Stimulated activated CD8-positive, alpha-beta memory T cell treated with anti-CD3 and anti-CD28 coated beads, Interleukin-12 subunit alpha, Interleukin-12 subunit beta, amount 100 ng/mL, for 1 hour (primary cell): Measurements from ENCODE around the gene FCMR.

ENCODE experiments used
- DNase-seq: peaks from one replicate; pipeline ENCODE4 v3.0.0-alpha.2; 2020; ENCODE audit warnings: low read depth

Gene FCMR

DNA sequence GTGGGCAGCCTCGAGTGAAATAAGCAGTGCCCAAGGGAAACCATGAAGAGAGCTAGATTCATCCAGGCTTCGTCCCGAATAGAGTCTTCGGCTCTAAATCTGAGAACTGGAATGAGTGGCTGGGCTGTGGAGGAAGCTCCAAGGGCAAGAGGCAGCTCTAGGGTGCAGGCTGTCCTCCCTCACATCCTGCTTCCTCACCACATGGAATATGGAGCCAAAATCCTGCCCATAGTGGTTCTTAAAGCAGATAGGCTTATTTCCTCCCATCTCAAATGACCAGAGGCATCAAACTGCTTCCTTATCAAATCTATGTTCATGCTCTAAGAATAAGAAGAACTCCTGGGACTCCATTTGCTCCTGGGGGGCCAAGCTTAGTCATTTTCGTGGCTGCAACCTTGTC lies 22.0 kb downstream of the FCMR start:
- no peak for DNase-seq

DNA sequence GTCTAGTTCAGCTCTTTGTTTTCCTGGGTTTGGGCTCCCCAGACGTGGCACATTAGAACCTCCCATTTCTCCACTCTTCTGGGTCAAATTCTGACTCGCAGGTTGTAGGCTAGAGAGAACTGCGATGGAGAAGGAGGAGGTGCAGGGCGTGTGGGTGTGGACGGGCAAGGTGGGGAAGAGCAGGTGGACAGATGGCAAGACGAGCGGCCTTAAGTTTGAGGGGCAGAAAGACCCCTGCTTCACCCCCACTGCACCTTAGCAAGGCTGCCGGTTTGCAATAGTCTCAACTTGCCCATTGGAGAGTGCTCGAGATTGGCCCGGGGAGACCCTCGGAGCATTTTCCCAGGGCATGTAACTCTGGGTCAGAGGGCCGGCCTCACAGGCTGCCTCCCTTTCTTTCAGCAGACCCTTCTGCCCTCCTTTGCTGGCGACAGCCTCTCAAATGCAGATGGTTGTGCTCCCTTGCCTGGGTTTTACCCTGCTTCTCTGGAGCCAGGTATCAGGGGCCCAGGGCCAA lies 22.8 kb downstream of the FCMR start:
- no peak for DNase-seq

GRCh38 chr1:206898089-206898914 lies 23.4 kb downstream of the FCMR start:
- DNase-seq, result no peak

DNA sequence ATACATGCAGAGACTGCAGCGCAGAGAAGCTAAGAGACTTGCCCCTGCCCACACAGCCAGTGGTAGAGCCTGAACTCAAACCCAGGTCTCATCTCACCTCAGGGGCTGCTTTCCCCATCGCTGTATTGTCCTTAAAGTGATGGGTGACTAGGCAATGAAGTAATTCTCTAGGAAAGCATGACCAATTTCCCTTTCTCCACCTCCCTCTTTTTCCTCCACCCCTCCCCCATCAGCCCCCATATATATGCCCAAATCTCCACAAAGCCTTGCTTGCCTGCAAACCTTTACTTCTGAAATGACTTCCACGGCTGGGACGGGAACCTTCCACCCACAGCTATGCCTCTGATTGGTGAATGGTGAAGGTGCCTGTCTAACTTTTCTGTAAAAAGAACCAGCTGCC lies 24.6 kb downstream of the FCMR start, which contains the start of gene IL24:
Gene IL24, plus strand, starts transcription at position 269 of the 400 bp plus-strand sequence. CDS start 390 bp downstream, outside the sequence.
- DNase-seq, result no peak

GRCh38 chr1:206896261-206896660 lies 25.5 kb downstream of the FCMR start:
- no peak for DNase-seq

GRCh38 chr1:206895837-206896242 lies 25.9 kb downstream of the FCMR start:
- no peak for DNase-seq

DNA sequence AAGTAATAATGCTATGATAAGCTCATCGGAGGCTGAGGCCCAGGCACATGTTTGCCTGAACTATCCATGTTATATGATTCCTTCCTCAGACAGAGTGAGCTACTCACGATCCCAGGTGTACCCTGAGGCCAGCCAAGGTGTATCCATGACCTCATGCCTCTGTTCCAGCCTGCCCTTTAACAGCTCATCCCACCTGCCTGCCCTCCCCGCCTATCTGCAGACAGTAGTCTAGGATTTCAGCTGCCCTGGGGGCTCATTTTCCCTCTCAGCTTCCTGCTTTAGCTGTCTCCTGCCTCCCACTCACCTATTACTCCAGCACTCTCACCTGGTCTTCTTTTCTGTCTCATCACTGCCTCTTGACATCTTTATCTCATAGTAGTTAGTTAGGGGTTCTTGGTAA lies 26.4 kb downstream of the FCMR start:
- no peak for DNase-seq

GRCh38 chr1:206893380-206893779 lies 28.4 kb downstream of the FCMR start:
- DNase-seq, result no peak

GRCh38 chr1:206892351-206892984 lies 29.3 kb downstream of the FCMR start:
- DNase-seq, result no peak

- no peak for DNase-seq
Observed at GRCh38 chr1:206891412-206891811, 30.3 kb downstream of the FCMR start.

DNA sequence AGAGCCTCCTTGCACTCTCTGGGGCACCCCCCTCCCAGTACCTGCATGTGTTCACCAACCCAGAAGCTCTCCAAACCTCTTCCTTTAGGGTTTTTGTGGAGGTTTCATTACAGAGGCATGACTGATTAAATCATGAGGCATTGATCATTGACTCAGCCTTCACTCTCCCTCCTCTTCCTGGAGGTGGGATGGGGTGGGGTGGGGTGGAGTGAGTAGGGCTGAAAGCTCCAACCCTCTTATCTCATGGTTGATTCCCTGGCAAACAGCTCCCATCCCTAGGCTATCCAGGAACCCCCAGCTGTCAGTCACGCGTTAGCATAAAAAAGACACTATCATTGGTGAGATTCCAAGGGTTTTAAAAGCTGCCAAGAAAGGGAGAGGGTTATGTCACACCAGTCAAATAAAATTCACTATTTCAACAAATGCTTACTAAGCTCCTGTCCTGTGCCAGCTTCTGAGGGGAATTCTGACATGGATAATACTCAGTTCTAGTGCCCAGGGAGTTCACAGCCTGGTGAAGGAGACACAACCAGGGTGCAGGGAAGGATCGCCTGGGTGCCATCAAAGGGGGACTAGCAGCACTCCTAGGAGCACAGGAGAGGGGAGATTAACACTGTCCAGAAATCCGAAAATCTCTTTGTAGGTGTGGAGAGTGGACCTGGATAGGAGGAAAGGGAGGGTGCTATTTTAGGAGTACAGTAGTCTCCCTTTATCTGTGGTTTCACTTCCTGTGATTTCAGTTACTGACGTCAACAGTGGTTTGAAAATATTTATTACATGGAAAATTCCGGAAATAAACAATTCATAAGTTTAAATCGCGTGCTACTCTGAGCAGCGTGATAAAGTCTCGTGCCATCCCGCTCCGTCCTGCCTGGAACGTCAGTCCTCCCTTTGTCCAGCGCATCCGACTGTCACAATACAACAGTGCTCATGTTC lies 31.3 kb downstream of the FCMR start:
- DNase-seq, result no peak

DNA sequence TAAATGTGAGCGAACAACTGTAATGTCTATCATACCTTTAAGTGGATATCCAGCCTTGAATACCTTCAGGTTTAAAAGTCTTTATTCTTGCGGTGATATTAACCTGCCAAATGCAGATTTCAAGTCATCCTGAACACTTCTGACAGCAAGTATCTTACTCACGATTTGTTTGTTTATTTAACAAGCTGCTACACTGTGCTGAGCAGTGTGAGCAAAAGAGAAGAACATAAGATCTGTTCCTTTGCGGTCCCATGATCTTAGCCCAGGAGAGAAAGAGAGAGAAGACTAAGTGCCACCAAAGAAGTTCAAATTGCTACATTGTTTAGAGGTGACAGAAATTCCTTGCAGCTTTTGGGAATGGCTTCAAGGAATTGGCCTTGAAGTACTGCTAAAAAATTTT lies 34.0 kb downstream of the FCMR start:
- DNase-seq, result no peak

- DNase-seq, result no peak
Observed at GRCh38 chr1:206886831-206887230, 34.9 kb downstream of the FCMR start.

GRCh38 chr1:206885341-206886060 lies 36.2 kb downstream of the FCMR start:
- no peak for DNase-seq

GRCh38 chr1:206883876-206884275 lies 37.9 kb downstream of the FCMR start:
- no peak for DNase-seq

DNA sequence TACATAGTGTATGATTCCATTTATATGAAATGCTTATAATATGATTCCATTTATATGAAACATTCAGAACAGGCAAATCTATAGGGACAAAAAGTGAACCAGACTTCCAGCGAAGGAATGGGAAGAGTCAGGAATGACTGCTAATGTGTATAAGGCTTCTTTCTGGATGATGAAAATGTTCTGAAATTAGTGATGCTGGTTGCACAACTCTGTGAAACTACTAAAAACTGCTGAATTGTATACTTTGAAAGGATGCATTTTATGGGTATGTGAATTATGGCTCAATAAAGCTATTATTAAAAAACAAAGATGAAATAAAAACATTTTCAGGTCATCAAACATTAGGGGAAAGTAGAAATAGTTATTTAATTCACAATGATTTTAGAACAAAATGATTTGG lies 38.6 kb downstream of the FCMR start:
- no peak for DNase-seq

DNA sequence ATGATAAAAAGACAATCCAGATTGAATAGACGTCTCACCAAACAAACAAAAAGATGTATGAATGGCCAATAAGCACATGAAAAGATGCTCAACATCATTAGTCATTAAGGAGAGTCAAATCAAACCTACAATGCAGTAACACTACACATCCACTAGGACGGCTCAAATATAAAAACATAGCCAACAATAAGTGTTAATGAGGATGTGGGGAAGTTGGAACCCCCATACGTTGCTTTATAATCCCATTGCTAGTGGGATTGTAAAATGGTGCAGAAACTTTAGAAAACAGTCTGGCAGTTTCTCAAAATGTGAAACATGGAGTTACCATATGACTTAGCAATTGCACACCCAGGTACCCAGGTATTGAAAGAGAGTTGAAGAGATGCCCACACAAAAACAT lies 39.2 kb downstream of the FCMR start:
- no peak for DNase-seq

GRCh38 chr1:206880314-206880713 lies 41.4 kb downstream of the FCMR start:
- DNase-seq, result no peak

- no peak for DNase-seq
Observed at GRCh38 chr1:206878456-206878855, 43.3 kb downstream of the FCMR start.

GRCh38 chr1:206875752-206876377 lies 45.9 kb downstream of the FCMR start:
- DNase-seq, result no peak

GRCh38 chr1:206873603-206874188 lies 48.0 kb downstream of the FCMR start:
- DNase-seq, result no peak
